ENCODE measurements around the gene ZNF726.
"Not testable (repeated sequence)": the region's sequence is repeated elsewhere in the genome, so short reads cannot be mapped to it uniquely, and the experiment has no call there.

The ZNF726 gene

DNA sequence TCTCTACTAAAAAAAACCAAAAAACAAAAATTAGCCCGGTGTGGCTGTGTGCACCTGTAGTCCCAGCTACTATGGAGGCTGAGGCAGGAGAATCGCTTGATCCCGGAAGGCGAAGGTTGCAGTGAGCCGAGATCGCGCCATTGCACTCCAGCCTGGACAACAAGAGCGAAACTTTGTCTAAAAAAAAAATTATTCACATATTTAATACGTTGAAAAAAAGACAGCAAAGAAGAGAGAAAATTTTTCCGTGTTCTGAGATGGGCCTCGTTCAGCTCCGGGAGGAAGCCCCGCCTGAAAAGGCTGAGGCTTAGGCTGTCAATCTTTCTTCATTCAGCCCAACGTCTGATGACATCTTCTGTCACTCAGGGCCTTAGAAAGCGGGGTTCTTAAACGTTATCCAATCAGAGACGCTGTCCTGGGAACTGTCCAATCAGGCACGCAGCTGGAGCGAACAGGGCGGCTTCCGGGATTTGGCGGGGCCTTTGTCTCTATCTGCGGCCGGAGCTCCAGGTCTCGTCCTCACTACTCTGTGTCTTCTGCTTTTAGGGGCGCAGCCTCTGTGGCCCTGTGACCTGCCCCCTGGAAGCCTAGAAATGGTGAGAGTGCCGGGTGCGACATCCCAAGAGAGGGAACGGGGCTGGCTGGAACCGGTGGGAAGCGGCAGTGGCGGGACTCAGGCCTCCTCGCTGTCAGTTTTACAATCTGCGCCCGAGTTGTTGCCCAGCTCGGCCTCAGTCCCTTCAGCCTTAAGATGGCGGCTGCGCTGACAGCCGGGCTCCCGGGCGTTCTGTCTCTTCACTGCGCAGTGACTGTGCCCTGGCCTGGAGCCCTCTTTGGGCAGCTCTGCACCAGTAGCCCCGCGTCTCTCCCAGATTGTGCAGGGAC is at the start of gene ZNF726:
Gene ZNF726, plus strand, starts transcription at position 485 of the 885 bp plus-strand sequence. Its CDS starts 109 bp downstream, at position 594.
- DNase-seq (ENCODE audit: low read depth in 2 of 2, low spot score in 1 of 2): peak; percentile 68

DNA sequence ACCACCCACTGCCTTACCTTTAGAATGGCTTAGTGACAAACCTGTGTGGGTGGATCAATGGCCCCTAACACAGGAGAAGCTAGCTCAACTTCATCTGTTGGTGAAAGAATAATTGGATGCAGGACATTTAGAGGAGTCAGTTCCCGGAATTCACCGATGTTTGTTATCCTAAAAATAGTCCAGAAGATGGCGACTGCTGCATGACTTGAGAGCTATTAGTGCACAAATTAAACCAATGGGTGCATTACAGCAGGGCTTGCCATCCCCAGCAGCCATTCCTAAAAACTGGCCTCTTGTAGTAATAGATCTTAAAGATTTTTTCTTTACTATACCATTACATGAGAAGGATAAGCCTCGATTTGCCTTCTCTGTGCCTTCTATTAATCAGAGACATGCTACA is 46.8 kb upstream of the ZNF726 start:
- DNase-seq (ENCODE audit: low read depth in 2 of 2, low spot score in 1 of 2): no peak

DNA sequence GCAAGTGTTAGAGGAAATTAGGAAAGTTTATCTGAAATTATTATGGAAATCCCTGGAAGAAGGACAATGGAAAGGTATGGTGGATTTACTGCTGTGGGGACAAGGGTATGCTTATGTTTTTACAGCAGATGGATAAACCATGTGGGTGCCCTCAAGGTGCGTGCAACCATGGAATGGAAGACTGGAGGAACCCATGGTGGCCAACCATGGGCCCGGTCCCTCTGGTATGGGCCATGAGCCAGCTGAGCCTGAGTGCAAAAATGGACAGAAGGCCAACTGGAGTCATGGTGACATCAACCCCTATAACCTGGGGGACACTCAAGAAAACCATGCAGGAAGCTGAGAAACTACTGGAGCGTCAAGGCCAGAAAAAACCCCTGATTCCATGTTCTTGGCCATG is 46.1 kb upstream of the ZNF726 start:
- no peak for DNase-seq (ENCODE audit: low read depth in 2 of 2, low spot score in 1 of 2)

DNA sequence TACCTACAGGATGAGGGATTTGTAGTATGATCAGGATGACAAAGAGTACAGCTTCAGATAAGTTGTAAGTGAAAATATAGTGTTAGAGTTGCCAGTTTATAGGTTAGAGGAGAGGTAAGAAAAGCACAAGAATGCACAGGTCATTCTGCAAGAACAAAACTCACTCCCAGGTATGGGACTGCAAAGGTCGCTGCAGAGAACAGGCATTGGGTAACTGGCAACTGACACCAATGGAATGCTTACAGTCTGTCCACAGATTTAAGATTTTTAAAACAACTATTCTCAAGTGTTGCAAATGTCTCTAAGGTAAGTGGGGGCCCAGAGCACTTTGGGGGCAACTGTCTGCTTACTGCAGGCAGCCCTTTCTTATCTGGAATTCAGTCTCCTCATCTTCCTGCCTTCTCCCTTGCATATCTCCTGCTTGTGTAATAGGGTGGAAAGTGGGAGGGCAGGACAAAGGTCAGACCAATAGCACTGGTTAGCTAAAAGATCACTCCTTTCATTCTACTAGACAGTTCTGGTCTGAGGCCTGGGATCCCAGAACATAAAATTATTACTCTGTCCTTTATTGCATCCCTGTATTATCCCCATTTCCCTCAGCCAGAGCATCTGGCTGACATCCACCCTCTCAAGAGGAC is 42.3 kb upstream of the ZNF726 start:
- no peak for DNase-seq (ENCODE audit: low read depth in 2 of 2, low spot score in 1 of 2)

DNA sequence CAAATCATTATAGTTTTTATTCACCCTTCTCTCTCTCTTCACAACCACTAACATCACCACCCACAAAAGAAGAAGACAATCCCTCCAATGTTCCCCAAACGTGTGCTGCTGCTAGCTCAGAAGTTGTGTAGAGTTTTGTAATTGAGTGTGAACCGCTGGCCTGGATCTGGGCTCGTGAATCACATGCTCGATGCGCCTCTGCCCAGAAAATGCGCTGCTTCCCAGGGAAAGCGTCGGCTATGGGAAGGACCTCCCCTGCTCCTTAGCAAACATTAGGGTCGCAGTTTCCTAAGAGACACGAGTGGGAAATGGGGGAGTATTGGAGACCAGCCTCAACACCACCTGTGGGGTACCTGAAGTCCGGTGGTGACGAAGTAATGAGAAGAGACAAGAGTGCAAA is 38.4 kb upstream of the ZNF726 start:
- no peak for DNase-seq (ENCODE audit: low read depth in 2 of 2, low spot score in 1 of 2)

DNA sequence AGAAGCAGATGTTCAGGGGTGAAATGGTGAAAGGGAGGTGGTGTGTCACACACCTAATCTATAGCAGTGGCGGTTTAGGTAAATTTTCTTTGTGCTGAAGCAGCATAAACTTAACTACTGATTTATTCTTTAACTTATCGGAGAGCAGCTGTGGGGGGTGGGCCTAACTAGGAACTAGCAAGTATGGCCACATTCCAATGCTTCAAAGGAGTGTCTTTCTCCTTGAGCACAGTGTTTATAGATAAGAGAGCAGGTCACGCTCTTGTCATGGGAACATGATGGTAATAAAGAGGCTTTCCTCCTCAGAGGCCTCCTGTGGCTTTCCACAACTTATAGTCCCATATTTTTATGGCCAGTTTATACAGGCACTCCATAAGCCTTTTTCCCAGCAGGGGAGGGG is 37.9 kb upstream of the ZNF726 start:
- not testable (repeated sequence) for DNase-seq (ENCODE audit: low read depth in 2 of 2, low spot score in 1 of 2)

DNA sequence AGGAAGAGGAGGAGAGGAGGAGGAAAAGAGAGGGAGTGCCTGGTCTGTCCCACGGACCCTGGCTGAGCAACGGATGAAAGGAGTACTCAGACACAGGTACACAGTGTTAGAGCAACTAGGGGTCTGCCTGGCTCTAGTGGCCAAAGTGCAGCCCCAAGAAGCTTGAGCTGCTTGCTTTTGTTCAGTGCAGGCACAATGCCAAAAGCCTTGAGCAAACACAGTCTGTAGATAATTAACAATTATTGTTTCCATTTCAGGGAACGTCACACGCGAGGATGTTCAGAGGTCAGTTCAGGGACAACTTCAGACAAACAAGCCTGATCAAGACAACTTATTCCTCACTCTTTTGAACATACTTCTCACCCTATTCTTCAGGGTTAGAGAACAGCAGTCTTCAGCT is 32.2 kb upstream of the ZNF726 start:
- DNase-seq (ENCODE audit: low read depth in 2 of 2, low spot score in 1 of 2): no peak

DNA sequence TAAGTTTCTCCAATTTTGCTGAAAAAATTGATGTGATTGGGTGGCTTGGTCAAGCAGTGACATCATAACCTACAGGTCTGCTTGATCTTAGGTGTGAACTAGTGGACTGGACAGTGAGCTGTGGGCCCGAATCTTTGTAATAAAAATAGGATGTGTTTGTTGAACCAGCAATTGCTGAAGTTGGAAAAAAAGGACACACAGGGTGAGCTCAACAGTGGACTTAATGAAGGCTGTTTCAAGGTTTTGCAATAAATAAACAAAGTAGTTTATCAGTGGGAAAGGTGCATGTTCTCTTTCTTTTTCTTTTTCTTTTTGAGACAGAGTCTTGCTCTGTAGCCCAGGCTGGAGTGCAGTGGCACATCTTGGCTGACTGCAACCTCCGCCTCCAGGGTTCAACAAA is 30.3 kb upstream of the ZNF726 start:
- no peak for DNase-seq (ENCODE audit: low read depth in 2 of 2, low spot score in 1 of 2)

DNA sequence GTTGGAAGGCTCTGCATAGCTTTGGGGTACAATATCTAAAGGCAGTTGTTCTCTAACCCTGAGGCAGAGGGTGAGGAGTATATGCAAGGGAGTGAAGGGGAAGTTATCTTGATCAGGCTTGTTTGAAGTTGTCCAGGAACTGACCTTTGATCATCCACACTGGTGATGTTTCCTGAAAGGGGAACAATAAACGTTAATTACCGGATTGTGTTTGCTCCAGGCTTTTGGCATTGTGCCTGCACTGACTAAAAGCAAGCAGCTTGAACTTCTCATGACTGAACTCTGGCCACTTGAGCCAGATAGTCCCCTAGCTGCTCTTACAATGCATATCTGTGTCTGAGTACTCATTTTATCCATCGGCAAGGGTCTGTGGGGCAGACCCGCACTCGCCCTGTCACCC is 27.0 kb upstream of the ZNF726 start:
- DNase-seq (ENCODE audit: low read depth in 2 of 2, low spot score in 1 of 2): no peak

DNA sequence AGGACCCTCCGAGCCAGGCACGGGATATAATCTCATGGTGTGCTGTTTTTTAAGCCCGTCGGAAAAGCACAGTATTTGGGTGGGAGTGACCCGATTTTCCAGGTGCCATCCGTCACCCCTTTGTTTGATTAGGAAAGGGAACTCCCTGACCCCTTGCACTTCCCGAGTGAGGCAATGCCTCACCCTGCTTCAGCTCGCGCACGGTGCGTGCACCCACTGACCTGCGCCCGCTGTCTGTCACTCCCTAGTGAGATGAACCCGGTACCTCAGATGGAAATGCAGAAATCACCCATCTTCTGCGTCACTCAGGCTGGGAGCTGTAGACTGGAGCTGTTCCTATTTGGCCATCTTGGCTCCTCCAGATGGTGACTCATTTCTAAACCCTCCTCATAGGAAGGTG is 18.6 kb upstream of the ZNF726 start:
- DNase-seq (ENCODE audit: low read depth in 2 of 2, low spot score in 1 of 2): not testable (repeated sequence)

DNA sequence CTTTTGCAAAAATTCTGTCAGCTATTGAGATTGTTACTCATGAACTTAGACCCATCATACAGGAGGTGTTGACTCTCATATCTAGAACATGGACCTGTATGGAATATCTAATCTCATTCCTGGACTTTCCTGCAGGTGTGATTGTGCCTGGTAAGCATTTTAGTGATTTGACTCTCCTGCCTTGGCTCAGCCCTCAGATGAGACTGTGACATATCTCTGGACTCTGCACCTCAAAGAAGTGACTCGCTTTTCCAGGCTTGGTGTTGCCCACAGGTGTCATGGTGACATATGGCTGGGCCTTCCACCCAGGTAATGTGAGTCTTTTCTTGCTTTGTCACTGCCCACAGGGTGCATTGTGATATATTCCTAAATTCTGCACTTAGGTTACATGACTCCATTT is 17.8 kb upstream of the ZNF726 start:
- no peak for DNase-seq (ENCODE audit: low read depth in 2 of 2, low spot score in 1 of 2)

DNA sequence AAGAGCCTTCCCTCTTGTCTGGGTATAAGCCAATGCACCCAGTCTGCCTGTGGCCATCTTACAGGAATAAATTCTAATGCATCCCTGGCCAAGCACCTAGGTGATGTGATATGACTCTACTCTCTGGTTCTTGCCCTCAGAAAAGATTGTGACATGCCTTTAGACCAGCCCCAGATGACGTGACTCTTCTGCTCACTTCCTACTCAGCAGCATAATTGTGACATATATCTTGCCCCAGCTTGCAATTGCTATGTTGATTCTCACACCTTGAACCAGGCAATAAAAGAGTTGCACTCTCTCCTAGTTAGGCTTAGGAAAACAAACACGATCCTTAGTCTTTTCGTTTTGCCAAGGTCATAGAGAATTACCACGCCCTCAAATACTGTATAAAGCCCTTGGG is 13.3 kb upstream of the ZNF726 start:
- DNase-seq (ENCODE audit: low read depth in 2 of 2, low spot score in 1 of 2): no peak

DNA sequence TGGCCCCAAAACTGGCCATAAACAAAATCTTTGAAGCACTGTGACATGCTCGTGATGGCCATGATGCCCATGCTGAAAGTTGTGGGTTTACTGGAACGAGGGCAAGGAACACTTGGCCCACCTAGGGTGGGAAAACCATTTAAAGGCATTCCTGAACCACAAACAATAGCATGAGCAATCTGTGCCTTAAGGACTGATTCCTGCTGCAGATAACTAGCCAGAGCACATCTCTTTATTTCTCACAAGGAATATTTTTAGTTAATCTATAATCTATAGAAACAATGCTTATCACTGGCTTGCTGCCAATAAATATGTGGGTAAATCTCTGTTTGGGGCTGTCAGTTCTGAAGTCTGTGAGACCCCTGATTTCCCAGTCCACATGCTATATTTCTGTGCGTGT is 10.3 kb upstream of the ZNF726 start:
- DNase-seq (ENCODE audit: low read depth in 2 of 2, low spot score in 1 of 2): no peak

DNA sequence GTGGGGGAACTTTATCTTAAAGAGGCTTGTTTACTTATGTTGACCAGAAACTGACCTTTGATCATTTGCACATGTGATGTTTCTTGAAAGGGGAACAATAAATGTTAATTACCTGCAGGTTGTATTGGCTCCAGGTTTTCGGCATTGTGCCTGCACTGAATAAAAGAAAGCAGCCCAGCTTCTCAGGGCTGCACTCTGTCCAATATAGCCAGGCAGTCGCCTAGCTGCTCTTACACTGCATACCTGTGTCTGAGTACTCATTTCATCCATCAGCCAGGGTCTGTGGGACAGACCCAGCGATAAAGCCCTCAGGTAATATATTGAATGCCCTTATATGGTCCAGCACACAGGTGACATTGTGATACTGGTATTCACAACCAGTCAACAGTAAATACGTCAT is 8.9 kb upstream of the ZNF726 start:
- DNase-seq (ENCODE audit: low read depth in 2 of 2, low spot score in 1 of 2): no peak

DNA sequence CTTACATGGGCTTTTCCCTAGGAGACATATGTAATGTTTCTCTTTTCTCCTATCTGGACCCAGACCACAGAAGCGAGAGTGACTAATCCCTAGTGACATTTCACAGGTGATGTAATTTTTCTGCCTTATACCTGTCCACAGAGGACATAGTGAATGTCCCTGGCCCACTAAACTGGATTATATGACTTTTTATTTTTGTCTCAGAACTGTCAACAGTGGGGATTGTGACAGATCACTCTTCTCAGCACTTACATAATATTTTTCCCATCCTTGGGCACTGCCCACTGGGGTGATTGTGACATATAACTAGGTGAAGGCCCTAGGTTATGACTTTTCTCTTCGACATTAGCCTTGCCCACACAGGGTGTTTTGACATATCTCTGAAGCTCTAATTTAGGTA is 7.9 kb upstream of the ZNF726 start:
- DNase-seq (ENCODE audit: low read depth in 2 of 2, low spot score in 1 of 2): no peak

DNA sequence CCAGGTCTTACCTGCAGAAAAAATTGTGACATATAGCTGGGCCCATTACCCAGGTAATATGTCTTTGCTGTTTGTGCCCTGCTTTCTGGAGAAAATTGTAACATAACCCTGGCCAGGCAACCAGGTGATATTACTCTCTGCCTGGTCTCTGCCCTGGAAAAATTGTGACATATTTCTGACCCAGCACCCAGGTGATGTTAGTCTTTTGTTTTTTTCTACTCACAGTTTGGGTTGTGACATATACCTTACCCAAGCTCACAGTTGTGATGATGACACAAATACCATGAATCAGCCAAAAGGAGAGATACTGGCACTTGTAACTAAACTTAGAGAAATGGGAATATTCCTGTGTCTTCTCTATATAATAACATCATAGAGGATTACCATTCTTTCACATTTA is 6.5 kb upstream of the ZNF726 start:
- DNase-seq (ENCODE audit: low read depth in 2 of 2, low spot score in 1 of 2): no peak

DNA sequence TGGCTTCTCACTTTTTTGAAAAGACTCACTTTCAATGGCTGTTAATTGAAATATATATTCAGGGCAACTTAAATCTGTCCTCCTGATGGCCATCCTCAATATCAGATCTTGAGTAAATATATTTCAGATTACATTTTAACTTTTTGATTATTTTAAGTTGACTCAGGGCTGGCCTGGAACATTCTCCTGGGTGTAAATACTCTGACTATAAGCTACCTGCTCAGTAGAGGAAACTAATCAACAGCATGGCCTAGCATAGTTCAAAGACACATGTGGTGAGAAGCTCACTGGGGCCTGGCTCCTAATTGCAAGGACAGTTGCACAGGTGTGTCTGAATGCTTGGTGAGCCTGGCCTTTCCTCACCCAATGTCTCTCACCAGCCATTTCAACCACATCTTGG is 5.5 kb upstream of the ZNF726 start:
- no peak for DNase-seq (ENCODE audit: low read depth in 2 of 2, low spot score in 1 of 2)

DNA sequence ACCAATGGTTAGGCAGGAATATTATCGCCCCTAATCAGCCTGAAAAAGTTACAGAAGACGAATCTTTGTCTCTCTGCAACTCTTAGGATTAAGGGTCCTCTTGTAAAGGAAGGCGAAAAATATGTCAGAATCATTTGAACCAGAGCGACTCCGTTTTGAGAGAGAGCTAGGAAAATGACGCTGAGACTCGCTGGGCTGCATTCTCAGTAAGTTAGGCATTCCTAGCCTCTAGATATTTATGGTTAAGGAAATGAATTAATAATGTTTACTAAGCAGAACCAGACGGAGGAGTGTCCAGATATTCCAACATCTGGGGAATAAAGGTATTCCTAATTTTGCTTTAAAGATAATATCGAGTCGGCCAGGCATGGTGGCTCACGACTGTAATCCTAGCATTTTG is 755 bp upstream of the ZNF726 start:
- DNase-seq (ENCODE audit: low read depth in 2 of 2, low spot score in 1 of 2): no peak

DNA sequence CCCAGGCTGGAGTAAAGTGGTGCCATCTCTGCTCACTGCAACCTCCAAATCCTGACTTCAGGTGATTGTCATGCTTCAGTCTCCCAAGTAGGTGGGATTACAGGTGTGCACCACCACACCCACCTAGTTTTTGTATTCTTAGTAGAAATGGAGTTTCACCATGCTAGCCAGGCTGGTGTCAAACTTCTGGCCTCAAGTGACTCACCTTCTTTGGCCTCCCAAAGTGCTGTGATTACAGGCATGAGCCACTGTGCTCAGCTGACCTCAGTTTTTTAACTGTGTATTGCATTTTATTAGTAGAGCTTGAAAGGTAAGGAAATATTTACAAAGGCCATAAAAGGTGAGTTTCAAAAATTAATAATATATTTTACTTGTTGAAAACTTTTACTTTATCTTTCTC is 2.3 kb downstream of the ZNF726 start:
- no peak for DNase-seq (ENCODE audit: low read depth in 2 of 2, low spot score in 1 of 2)

DNA sequence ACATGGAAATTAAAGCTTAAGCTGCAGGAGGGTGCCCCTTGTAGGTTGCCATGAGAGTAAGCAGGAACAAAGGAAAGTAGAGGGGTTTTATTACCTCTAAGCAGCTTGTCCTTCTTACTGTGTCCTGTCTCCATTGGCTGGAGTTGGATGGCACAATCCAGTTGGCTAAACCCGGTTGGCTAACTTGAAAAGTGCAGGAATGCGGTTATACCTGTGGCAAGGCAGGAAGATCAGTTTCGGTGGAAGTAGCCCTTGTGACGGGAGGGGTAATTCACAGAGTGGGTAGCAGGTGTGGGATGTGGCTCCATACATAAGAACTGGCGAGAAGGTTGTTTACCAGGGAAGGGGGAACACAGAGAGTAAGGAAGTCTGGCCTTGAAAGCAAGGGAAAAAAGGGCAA is 3.2 kb downstream of the ZNF726 start:
- no peak for DNase-seq (ENCODE audit: low read depth in 2 of 2, low spot score in 1 of 2)

DNA sequence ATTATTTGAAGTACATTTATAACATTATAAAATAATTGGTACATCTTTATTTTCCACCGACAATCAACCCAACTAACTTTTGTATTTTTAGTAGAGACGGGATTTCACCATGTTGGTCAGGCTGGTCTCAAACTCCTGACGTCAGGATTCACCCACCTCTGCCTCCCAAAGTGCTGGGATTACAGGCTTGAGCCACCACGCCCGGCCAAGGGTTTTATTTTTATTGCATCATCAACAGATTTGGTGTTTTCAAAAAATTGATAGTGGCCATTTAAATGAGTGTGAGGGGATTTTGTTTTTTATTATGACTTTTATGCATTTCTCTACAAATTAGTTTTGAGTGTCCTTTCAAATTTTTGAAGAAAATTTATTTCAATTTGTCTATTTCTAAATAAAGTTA is 10.6 kb downstream of the ZNF726 start:
- no peak for DNase-seq (ENCODE audit: low read depth in 2 of 2, low spot score in 1 of 2)

DNA sequence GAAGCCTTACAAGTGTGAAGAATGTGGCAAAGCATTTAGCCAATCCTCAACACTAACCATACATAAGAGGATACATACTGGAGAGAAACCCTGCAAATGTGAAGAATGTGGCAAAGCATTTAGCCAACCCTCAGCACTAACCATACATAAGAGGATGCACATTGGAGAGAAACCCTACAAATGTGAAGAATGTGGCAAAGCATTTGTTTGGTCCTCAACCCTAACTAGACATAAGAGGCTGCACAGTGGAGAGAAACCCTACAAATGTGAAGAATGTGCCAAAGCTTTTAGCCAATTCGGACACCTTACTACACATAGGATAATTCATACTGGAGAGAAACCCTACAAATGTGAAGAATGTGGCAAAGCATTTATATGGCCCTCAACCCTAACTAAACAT is 18.2 kb downstream of the ZNF726 start:
- no peak for DNase-seq (ENCODE audit: low read depth in 2 of 2, low spot score in 1 of 2)

DNA sequence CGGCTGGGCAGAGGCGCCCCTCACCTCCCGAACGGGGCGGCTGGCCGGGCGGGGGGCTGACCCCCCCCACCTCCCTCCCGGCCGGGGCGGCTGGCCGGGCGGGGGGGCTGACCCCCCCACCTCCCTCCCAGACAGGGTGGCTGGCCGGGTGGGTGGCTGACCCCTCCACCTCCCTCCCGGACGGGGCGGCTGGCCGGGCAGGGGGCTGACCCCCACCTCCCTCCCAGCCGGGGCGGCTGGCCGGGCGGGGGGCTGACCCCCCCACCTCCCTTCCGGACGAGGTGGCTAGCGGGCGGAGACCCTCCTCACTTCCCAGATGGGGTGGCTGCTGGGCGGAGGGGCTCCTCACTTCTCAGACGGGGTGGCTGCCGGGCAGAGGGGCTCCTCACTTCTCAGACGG is 22.3 kb downstream of the ZNF726 start:
- DNase-seq (ENCODE audit: low read depth in 2 of 2, low spot score in 1 of 2): not testable (repeated sequence)

Measured in stimulated activated CD8-positive, alpha-beta memory T cell treated with anti-CD3 and anti-CD28 coated beads, Interleukin-4, amount 100 ng/mL, for 4 hours (primary cell).